WERI-Rb-1 (cell line): Measurements from ENCODE around the gene TSC22D1.
A peak's percentile ranks its signal among the peaks of the same experiment; 100 is the strongest.

ENCODE experiments used
- DNase-seq: peaks from one replicate; pipeline ENCODE4 v3.0.0-alpha.2; 2020
- H3K27ac ChIP-seq: fragments of 250-450 bp; sonication (Bioruptor Pico); 2 replicates; pipeline ENCODE4 v1.5.1; 2020; ENCODE audit warnings: mild to moderate bottlenecking, moderate library complexity
- H3K27me3 ChIP-seq: fragments of 250-450 bp; sonication (Bioruptor Pico); 2 replicates; pipeline ENCODE4 v1.5.1; 2021; ENCODE audit warnings: mild to moderate bottlenecking, low read depth, moderate library complexity; ENCODE audit not compliant: insufficient read depth, severe bottlenecking
- H3K36me3 ChIP-seq: fragments of 250-450 bp; sonication (Bioruptor Pico); 2 replicates; pipeline ENCODE4 v1.5.1; 2020; ENCODE audit warnings: mild to moderate bottlenecking, moderate library complexity
- H3K4me3 ChIP-seq: 2 replicates; pipeline ENCODE4 v1.5.1; 2011; ENCODE audit warnings: low read depth, mild to moderate bottlenecking, control low read depth, low read length
- H3K9me3 ChIP-seq: fragments of 250-450 bp; sonication (Bioruptor Pico); 2 replicates; pipeline ENCODE4 v1.5.1; 2021; ENCODE audit warnings: mild to moderate bottlenecking, moderate library complexity; ENCODE audit not compliant: severe bottlenecking
- TF ChIP-seq, protein P1 (sequence below): IDR thresholded peaks from 2 replicates; pipeline ENCODE4 v1.5.1; 2011; ENCODE audit warnings: low read depth, mild to moderate bottlenecking, control low read depth, inconsistent platforms, low read length

Gene TSC22D1

DNA sequence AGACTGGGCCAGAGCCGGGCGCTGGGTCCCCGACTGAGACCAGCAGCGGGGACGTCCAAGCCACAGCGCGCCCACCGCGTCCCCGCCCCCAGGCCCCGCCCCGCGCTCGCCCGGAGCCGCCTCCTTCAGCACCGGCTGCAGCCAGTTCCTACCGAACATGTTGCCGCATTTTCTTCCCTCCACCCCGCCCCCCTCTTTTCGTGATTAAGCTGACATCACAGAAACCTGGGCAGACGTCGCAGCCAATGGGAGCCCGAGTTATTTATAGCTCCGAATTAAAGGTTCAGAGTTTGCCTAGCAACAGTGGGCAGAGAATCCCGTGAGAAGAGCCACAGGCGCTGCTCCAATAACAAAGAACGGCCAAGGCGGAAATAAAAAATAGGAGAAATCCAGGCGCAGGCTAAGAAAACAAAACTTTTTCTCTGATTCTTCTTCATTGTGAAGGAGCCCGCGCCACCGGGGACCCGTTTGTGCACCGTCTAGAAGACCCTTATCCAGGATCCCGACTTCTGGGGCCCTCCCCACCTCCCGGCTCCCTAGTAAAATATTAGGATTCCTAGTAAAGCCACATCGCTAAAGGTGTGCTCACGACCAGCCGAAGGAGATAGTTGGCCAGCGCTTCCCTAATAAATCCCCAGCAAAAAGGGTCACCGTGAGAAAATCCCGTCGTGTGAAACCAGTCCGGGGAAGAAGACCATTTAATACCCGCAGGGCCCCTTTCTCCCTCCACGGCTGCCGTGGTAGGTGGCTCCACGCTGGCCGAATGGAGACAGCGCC lies 140.8 kb downstream of the TSC22D1 start:
- no peaks in the 10 kb centered on the region for H3K9me3 ChIP-seq
- H3K27ac ChIP-seq, result peak overlapping the region; percentile 97
- peaks cover 22% of the 10 kb centered on the region for H3K36me3 ChIP-seq
- peak; percentile 99 for DNase-seq
- TF ChIP-seq, protein P1, sequence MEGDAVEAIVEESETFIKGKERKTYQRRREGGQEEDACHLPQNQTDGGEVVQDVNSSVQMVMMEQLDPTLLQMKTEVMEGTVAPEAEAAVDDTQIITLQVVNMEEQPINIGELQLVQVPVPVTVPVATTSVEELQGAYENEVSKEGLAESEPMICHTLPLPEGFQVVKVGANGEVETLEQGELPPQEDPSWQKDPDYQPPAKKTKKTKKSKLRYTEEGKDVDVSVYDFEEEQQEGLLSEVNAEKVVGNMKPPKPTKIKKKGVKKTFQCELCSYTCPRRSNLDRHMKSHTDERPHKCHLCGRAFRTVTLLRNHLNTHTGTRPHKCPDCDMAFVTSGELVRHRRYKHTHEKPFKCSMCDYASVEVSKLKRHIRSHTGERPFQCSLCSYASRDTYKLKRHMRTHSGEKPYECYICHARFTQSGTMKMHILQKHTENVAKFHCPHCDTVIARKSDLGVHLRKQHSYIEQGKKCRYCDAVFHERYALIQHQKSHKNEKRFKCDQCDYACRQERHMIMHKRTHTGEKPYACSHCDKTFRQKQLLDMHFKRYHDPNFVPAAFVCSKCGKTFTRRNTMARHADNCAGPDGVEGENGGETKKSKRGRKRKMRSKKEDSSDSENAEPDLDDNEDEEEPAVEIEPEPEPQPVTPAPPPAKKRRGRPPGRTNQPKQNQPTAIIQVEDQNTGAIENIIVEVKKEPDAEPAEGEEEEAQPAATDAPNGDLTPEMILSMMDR, result no peak
- H3K4me3 ChIP-seq, result peak overlapping the region; percentile 66
- H3K27me3 ChIP-seq, result no peaks in the 10 kb centered on the region

DNA sequence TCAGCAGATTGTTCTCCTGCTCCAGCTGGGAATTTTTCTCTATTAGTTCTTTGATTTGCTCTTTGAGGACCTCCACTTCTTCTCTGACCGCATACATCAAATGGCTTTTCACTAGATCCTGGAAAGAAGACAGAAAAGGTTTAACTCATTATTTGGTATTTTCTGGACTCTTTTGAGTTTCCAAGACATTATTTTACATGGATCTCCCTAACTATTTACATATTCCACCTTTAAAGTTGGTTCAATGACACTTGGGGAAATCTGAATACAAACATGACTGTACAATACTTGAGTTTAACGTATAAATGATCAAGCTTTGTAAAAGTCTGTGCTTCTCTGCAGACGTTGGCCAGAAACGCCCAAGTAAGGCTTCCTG lies 141.4 kb downstream of the TSC22D1 start:
- Histone ChIP-seq H3K9me3 (no peaks in the 10 kb centered on the region), H3K4me3 (peak overlapping the region; percentile 52), H3K36me3 (peaks cover 22% of the 10 kb centered on the region), H3K27me3 (no peaks in the 10 kb centered on the region), H3K27ac (peak overlapping the region; percentile 58)
- DNase-seq, result no peak
- TF ChIP-seq, protein P1, result no peak

DNA sequence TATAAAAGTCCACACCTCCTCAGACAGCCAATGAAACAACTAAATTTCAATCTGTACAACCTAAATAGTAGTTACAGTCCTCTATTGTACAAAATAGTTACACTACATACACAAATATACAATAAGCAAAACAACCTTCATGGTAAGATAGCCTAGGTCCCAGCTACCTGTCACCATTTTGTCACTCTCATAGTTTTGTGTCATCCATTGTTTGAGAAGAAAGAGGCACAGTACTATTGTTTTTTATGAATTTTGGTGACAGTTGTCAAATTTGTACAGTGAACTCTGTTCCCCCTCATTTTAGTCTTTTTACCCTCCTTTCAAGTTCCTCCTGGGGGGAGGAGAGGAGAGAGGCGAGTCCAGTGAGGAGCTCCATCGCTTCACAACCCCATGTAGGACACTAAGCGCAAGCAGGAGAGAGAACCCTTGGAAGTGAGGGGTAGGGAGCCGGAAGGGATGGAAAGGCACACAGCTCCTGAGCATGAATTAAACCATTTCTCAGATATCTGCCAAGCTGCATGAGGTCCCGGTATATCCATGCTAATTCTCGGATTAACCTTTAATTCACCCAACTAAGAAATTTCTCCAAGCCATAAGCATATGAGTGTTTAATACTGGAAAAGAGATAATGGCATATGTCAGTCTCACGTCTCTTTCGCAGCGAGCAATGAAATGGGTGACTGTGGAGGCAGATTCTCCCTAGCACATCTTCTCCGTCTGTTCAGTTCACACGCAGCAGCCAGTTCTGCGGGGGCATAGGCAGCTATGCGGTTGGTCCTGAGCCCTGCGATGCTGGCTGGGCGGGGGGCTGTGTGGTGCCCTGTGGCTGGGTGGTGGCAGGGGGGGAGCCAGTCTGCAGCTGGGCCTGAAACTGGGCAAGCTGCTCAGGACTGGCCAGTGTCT lies 142.0 kb downstream of the TSC22D1 start:
- TF ChIP-seq, protein P1, result no peak
- Histone ChIP-seq H3K36me3 (peaks cover 22% of the 10 kb centered on the region), H3K27me3 (no peaks in the 10 kb centered on the region), H3K4me3 (peak overlapping the region; percentile 52), H3K9me3 (no peaks in the 10 kb centered on the region), H3K27ac (peak overlapping the region; percentile 58)
- peak; percentile 15 for DNase-seq

DNA sequence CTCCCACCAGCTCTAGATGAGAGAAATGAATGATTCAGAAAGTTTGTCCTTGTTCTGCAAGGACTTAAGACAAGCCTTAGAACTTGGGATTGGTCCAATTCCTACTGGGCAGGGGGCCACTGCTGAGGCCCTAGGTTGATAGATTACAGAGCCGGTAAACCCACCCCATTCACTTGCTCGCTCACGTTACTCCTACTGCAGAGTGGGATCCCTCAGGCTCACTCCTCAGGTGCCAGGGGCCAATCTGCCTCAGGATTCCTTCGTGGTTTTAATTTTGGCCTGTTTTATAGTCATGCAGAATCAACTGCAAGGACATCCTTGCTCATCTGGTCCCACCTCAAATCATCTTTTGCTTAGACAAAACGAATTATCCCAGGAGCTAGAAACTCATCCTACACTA lies 143.5 kb downstream of the TSC22D1 start:
- TF ChIP-seq, protein P1, result no peak
- Histone ChIP-seq H3K27ac (no peak overlapping the region), H3K9me3 (no peaks in the 10 kb centered on the region), H3K27me3 (no peaks in the 10 kb centered on the region), H3K4me3 (no peak overlapping the region), H3K36me3 (peaks cover 22% of the 10 kb centered on the region)
- no peak for DNase-seq

DNA sequence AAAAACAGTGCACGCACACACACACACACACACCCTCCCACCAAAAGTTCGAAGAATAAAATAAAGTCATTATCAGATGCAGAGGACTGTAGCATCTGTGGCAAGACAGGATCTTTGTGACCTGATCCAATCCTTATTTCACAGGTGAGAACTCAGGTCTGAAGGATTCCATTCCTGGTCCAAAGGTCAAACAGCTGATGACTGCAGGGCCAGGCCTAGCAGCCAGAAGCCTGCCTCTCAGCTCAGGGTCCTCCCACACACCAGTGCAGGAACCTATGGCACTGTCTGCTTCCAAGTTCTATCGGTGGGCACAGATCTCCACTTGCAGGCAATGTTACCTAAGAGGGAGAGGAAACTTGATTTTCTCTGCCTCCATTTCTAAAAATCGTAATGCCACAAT lies 145.0 kb downstream of the TSC22D1 start:
- peaks cover 22% of the 10 kb centered on the region for H3K36me3 ChIP-seq
- H3K4me3 ChIP-seq, result no peak overlapping the region
- peaks cover 2% of the 10 kb centered on the region for H3K9me3 ChIP-seq
- no peak for DNase-seq
- H3K27me3 ChIP-seq, result no peaks in the 10 kb centered on the region
- no peak overlapping the region for H3K27ac ChIP-seq
- TF ChIP-seq, protein P1, result no peak
